Measurements from ENCODE around the gene ERBB4. TPM values are rescaled to one million over a fixed set of nuclear protein-coding genes. Genes with fewer than 3 reads are reported as not detected.

Gene ERBB4
- total RNA-seq, 1 donor from 2014 or later, result 0.36 TPM

- no peak for TF ChIP-seq CTCF (IDR thresholded peaks at IDR 0.05; ENCODE audit: unreplicated experiment)
- Mint-ChIP-seq H3K9me3 (ENCODE audit: unreplicated experiment) (no peaks in the 10 kb centered on the region), H3K4me3 (ENCODE audit: unreplicated experiment) (no peak overlapping the region), H3K27ac (ENCODE audit: unreplicated experiment) (no peak overlapping the region), H3K4me1 (ENCODE audit: unreplicated experiment) (no peaks in the 10 kb centered on the region), H3K27me3 (ENCODE audit: unreplicated experiment) (no peaks in the 10 kb centered on the region), H3K36me3 (ENCODE audit: low read depth, unreplicated experiment) (no peaks in the 10 kb centered on the region)
- DNase-seq (ENCODE audit: low spot score), result no peak
These were observed 20.9 kb downstream of the ERBB4 start for GRCh38 chr2:212517693-212518092.

- no peaks in the 10 kb centered on the region for H3K9me3 Mint-ChIP-seq (ENCODE audit: unreplicated experiment)
- no peak for DNase-seq (ENCODE audit: low spot score)
- no peak for TF ChIP-seq CTCF (IDR thresholded peaks at IDR 0.05; ENCODE audit: unreplicated experiment)
- H3K27me3 Mint-ChIP-seq (ENCODE audit: unreplicated experiment), result peaks cover 2% of the 10 kb centered on the region
- H3K4me1 Mint-ChIP-seq (ENCODE audit: unreplicated experiment), result no peaks in the 10 kb centered on the region
- H3K4me3 Mint-ChIP-seq (ENCODE audit: unreplicated experiment), result no peak overlapping the region
- H3K36me3 Mint-ChIP-seq (ENCODE audit: low read depth, unreplicated experiment), result no peaks in the 10 kb centered on the region
- no peak overlapping the region for H3K27ac Mint-ChIP-seq (ENCODE audit: unreplicated experiment)
These were observed 33.0 kb downstream of the ERBB4 start for GRCh38 chr2:212505586-212505985.

- DNase-seq (ENCODE audit: low spot score), result no peak
- H3K4me3 Mint-ChIP-seq (ENCODE audit: unreplicated experiment), result no peak overlapping the region
- no peak overlapping the region for H3K27ac Mint-ChIP-seq (ENCODE audit: unreplicated experiment)
- H3K9me3 Mint-ChIP-seq (ENCODE audit: unreplicated experiment), result no peaks in the 10 kb centered on the region
- no peak for TF ChIP-seq CTCF (IDR thresholded peaks at IDR 0.05; ENCODE audit: unreplicated experiment)
- H3K4me1 Mint-ChIP-seq (ENCODE audit: unreplicated experiment), result no peaks in the 10 kb centered on the region
- H3K27me3 Mint-ChIP-seq (ENCODE audit: unreplicated experiment), result no peaks in the 10 kb centered on the region
- H3K36me3 Mint-ChIP-seq (ENCODE audit: low read depth, unreplicated experiment), result no peaks in the 10 kb centered on the region
These were observed 43.6 kb downstream of the ERBB4 start for GRCh38 chr2:212495046-212495445.

GRCh38 chr2:212494418-212495020 is 44.1 kb downstream of the ERBB4 start:
- H3K27ac Mint-ChIP-seq (ENCODE audit: unreplicated experiment), result no peak overlapping the region
- H3K4me1 Mint-ChIP-seq (ENCODE audit: unreplicated experiment), result no peaks in the 10 kb centered on the region
- H3K27me3 Mint-ChIP-seq (ENCODE audit: unreplicated experiment), result no peaks in the 10 kb centered on the region
- no peak overlapping the region for H3K4me3 Mint-ChIP-seq (ENCODE audit: unreplicated experiment)
- DNase-seq (ENCODE audit: low spot score), result no peak
- H3K9me3 Mint-ChIP-seq (ENCODE audit: unreplicated experiment), result no peaks in the 10 kb centered on the region
- H3K36me3 Mint-ChIP-seq (ENCODE audit: low read depth, unreplicated experiment), result no peaks in the 10 kb centered on the region
- TF ChIP-seq CTCF (IDR thresholded peaks at IDR 0.05; ENCODE audit: unreplicated experiment), result no peak

GRCh38 chr2:212489719-212490346 is 48.8 kb downstream of the ERBB4 start:
- no peaks in the 10 kb centered on the region for H3K9me3 Mint-ChIP-seq (ENCODE audit: unreplicated experiment)
- no peak for DNase-seq (ENCODE audit: low spot score)
- no peak for TF ChIP-seq CTCF (IDR thresholded peaks at IDR 0.05; ENCODE audit: unreplicated experiment)
- H3K27me3 Mint-ChIP-seq (ENCODE audit: unreplicated experiment), result no peaks in the 10 kb centered on the region
- H3K27ac Mint-ChIP-seq (ENCODE audit: unreplicated experiment), result no peak overlapping the region
- no peaks in the 10 kb centered on the region for H3K36me3 Mint-ChIP-seq (ENCODE audit: low read depth, unreplicated experiment)
- H3K4me1 Mint-ChIP-seq (ENCODE audit: unreplicated experiment), result no peaks in the 10 kb centered on the region
- no peak overlapping the region for H3K4me3 Mint-ChIP-seq (ENCODE audit: unreplicated experiment)
